WI38 (cell line): ENCODE results near the gene L3MBTL4.
"Not testable (repeated sequence)": the region's sequence is repeated elsewhere in the genome, so short reads cannot be mapped to it uniquely, and the experiment has no call there.

ENCODE experiments used
- H3K4me3 ChIP-seq: 2 replicates; pipeline ENCODE4 v1.5.1; 2011; ENCODE audit warnings: low read depth, mild to moderate bottlenecking, control low read depth, low read length
- TF ChIP-seq, protein P1 (sequence below): IDR thresholded peaks from 2 replicates; pipeline ENCODE4 v1.5.1; 2012; ENCODE audit warnings: low read depth, mild to moderate bottlenecking, control low read depth, low read length

Gene L3MBTL4

GRCh38 chr18:6079406-6079805, 335.3 kb downstream of the L3MBTL4 start:
- TF ChIP-seq, protein P1, sequence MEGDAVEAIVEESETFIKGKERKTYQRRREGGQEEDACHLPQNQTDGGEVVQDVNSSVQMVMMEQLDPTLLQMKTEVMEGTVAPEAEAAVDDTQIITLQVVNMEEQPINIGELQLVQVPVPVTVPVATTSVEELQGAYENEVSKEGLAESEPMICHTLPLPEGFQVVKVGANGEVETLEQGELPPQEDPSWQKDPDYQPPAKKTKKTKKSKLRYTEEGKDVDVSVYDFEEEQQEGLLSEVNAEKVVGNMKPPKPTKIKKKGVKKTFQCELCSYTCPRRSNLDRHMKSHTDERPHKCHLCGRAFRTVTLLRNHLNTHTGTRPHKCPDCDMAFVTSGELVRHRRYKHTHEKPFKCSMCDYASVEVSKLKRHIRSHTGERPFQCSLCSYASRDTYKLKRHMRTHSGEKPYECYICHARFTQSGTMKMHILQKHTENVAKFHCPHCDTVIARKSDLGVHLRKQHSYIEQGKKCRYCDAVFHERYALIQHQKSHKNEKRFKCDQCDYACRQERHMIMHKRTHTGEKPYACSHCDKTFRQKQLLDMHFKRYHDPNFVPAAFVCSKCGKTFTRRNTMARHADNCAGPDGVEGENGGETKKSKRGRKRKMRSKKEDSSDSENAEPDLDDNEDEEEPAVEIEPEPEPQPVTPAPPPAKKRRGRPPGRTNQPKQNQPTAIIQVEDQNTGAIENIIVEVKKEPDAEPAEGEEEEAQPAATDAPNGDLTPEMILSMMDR: no peak
- H3K4me3 ChIP-seq: no peak overlapping the region

GRCh38 chr18:6078877-6079276, 335.8 kb downstream of the L3MBTL4 start:
- no peak overlapping the region for H3K4me3 ChIP-seq
- TF ChIP-seq, protein P1: no peak

GRCh38 chr18:6072423-6072822, 342.3 kb downstream of the L3MBTL4 start:
- H3K4me3 ChIP-seq: not testable (repeated sequence)

GRCh38 chr18:6069539-6069938, 345.2 kb downstream of the L3MBTL4 start:
- no peak overlapping the region for H3K4me3 ChIP-seq
- TF ChIP-seq, protein P1: no peak

DNA sequence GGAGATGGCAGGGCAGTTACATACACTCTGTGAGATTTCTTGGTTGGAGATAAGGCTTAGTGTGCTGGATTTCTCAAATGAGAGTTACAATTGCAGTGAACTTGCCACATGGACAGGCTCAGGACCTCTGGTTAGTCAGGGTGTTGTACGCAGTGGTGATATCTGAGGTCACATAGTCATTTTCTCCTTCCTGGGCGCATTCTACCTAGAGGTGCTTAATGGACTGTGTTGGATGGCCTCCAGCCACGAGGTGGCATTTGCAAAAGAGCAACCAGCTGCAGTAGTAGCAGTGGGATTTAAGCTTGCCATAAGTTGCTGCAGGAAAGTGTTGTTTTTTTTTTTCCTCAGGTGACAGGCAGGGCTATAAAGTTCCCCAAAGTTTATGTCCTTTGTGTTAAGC, 345.6 kb downstream of the L3MBTL4 start:
- no peak overlapping the region for H3K4me3 ChIP-seq
- TF ChIP-seq, protein P1: no peak

DNA sequence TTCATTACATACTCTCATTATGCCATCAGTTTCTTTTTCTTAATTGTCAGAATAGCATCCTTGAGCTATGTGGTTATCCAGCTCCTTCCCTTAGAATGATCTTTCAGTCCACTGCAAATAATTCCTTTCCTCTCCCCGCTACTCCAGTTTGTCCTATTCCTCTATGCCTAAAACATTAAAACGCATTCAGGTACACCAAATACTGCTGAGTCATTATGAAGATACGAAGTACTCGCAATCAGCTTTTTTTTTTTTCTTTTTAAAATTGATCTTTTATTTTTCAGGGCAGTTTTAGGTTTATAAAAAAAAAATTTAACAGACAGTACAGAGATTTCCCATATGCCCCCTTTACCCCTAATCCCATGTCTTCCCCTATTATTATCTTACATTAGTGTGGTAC, 354.6 kb downstream of the L3MBTL4 start:
- TF ChIP-seq, protein P1: no peak

GRCh38 chr18:6059551-6059950, 355.2 kb downstream of the L3MBTL4 start:
- TF ChIP-seq, protein P1: no peak
- no peak overlapping the region for H3K4me3 ChIP-seq

More for the DNA sequence above, 354.6 kb downstream of the L3MBTL4 start:
- no peak overlapping the region for H3K4me3 ChIP-seq

GRCh38 chr18:6058941-6059340, 355.8 kb downstream of the L3MBTL4 start:
- TF ChIP-seq, protein P1: no peak
- no peak overlapping the region for H3K4me3 ChIP-seq
